ENCODE measurements around the gene STK32B. TPM values are rescaled to one million over a fixed set of nuclear protein-coding genes. Genes with fewer than 3 reads are reported as not detected.
A peak's percentile ranks its signal among the peaks of the same experiment; 100 is the strongest.

STK32B gene
- total and polyA plus RNA-seq, 9 of the 15 experiments (the other 6 are each of a cell fraction or from before 2014, with no cell fraction given), result 0.03 to 0.20 (median 0.07) TPM; not detected in 2

DNA sequence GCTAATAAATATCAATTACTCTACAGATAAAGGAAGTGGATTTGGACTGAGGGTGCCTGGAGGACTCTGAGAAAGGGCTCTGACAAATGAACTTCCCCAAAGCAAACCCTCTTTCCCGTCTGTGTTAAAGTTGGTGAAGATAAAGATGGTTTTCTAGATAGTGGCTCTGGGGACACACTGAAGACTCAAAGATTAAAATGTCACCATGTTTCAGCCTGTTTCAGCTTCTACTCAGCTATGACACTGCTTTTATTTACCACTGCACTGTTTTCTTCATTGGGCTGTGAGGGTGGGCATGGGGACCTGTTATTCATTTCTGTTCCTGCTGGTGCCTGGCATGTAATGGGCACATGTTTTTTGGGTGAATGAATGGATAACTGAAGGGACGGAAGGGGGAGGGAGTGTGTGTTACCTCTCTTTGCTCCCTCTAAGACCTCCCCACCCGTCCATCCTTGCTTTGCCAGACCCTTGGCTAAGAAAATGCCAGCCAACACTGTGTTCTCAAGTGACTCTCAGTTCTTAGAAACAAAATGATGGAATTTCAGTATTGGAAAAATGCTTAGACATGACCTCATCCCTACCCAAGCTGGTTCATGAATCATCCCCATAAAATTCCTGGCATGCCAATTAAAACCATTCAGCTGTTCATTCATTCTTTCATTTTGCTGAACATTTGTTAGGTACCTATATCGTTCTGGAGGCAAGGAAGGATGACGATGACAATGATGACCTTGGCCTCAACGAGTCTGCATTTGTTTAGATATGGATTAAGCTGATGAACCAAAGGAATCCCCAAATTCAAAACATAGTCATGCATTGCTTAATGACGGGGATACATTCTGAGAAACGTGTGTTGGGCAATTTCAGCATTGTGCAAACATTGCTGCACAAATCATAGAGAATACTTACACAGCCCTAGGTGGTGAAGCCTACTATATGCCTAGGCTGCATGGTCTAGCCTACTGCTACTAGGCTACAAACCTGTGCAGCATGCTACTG, 13.4 kb upstream of the STK32B start (continued):
- no peak for TF ChIP-seq HMG20B (CRISPR knock-in tag; IDR thresholded peaks at IDR 0.05)
- no peak for TF ChIP-seq SAFB2 (IDR thresholded peaks at IDR 0.05; ENCODE audit: borderline replicate concordance, low read depth, low read length, severe bottlenecking)
- TF ChIP-seq CLOCK (CRISPR knock-in tag; IDR thresholded peaks at IDR 0.05; ENCODE audit: borderline replicate concordance), result no peak
- no peak for TF ChIP-seq CHD1 (IDR thresholded peaks at IDR 0.05; ENCODE audit: low read length)
- TF ChIP-seq PTTG1 (tag; IDR thresholded peaks at IDR 0.05; ENCODE audit: low read depth), result no peak
- no peak for TF ChIP-seq AFF4 (CRISPR knock-in tag; IDR thresholded peaks at IDR 0.05)
- TF ChIP-seq SMAD1 (IDR thresholded peaks at IDR 0.05; ENCODE audit: low read depth, low read length, partially characterized antibody), result no peak
- TF ChIP-seq SAP30 (IDR thresholded peaks at IDR 0.05; ENCODE audit: borderline replicate concordance, insufficient read depth, low read depth, low read length, poor library complexity, severe bottlenecking), result no peak
- no peak for TF ChIP-seq CBX2 (IDR thresholded peaks at IDR 0.05; ENCODE audit: insufficient read depth, low read length, poor library complexity, severe bottlenecking)
- TF ChIP-seq, protein P1, sequence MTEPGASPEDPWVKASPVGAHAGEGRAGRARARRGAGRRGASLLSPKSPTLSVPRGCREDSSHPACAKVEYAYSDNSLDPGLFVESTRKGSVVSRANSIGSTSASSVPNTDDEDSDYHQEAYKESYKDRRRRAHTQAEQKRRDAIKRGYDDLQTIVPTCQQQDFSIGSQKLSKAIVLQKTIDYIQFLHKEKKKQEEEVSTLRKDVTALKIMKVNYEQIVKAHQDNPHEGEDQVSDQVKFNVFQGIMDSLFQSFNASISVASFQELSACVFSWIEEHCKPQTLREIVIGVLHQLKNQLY (CRISPR knock-in tag; conservative IDR thresholded peaks at IDR 0.05), result no peak
- peak; percentile 69; the same call in 1 of the 2 replicates for TF ChIP-seq KLF16 (IDR thresholded peaks at IDR 0.05)
- peak; percentile 97 for TF ChIP-seq CEBPB (tag; IDR thresholded peaks at IDR 0.05)
- peak; percentile 31; the same call in 1 of the 2 replicates for TF ChIP-seq ZNF79 (CRISPR knock-in tag; IDR thresholded peaks at IDR 0.05; ENCODE audit: low read depth)
- no peak for TF ChIP-seq HDAC6 (IDR thresholded peaks at IDR 0.05; ENCODE audit: low read depth, low read length)
